T-cell (primary cell): ENCODE measurements around the gene TGFBR2. TPM values are rescaled to one million over a fixed set of nuclear protein-coding genes. Genes with fewer than 3 reads are reported as not detected.

Experiments
- ATAC-seq, 4 experiments: fragments of 200-7000 bp in 3 of 4; fragments of 150-1000 bp in 1 of 4; cut with Tn5 transposase; replicated peaks in 1 of 4; 1 replicate in 3 of 4; 2 replicates in 1 of 4; pipeline ENCODE4 v1.10.0; 2021; ENCODE audit warnings: moderate library complexity in 3 of 4, mild to moderate bottlenecking in 2 of 4, moderate number of reproducible peaks in 1 of 4
- CTCF ChIA-PET, 2 donors: fragments of 300-600 bp; sonication (Branson Sonifier 250); formaldehyde crosslinking; loops; one replicate each; lab custom pipeline; 2022; ENCODE audit warnings: antibody characterized with exemption in 2 of 2; lab: Charles Lee
- POLR2A ChIA-PET, 2 donors: fragments of 300-600 bp; sonication (Branson Sonifier 250); formaldehyde crosslinking; loops; one replicate each; lab custom pipeline; 2022; ENCODE audit warnings: antibody characterized with exemption in 2 of 2; lab: Charles Lee
- DNase-seq, 35 experiments: peaks; one replicate each; pipeline versions ENCODE4 v3.0.0 to v3.0.0-alpha.2; 2013 to 2023
- H3K27ac ChIP-seq: one replicate; pipeline ENCODE4 v1.5.1; 2013; ENCODE audit warnings: low read length
- H3K27me3 ChIP-seq, 2 experiments: replicated peaks in 1 of 2; 1 replicate in 1 of 2; 2 replicates in 1 of 2; pipeline versions ENCODE4 v1.6.1 to v1.7.0; 2013; ENCODE audit warnings: low read length in 1 of 2, mixed read lengths in 1 of 2; ENCODE audit not compliant: control insufficient read depth in 2 of 2, insufficient read depth in 2 of 2; ENCODE audit errors: extremely low read depth in 1 of 2
- H3K36me3 ChIP-seq, 2 donors: 1 replicate in 1 of 2; 2 replicates in 1 of 2; pipeline versions ENCODE4 v1.6.1 to v1.7.0; 2013; ENCODE audit warnings: low read length in 1 of 2; ENCODE audit not compliant: control insufficient read depth in 2 of 2, insufficient read depth in 1 of 2; ENCODE audit errors: extremely low read depth in 1 of 2
- H3K4me1 ChIP-seq, 2 experiments: 1 replicate in 1 of 2; 2 replicates in 1 of 2; pipeline versions ENCODE4 v1.6.1 to v1.7.0; 2013; ENCODE audit warnings: low read length in 2 of 2, mixed read lengths in 1 of 2; ENCODE audit not compliant: insufficient read depth in 2 of 2, control insufficient read depth in 1 of 2; ENCODE audit errors: extremely low read depth in 1 of 2
- H3K4me3 ChIP-seq, 2 donors: 1 replicate in 1 of 2; 2 replicates in 1 of 2; pipeline versions ENCODE4 v1.5.1 to v1.7.0; 2013; ENCODE audit warnings: mild to moderate bottlenecking in 2 of 2, low read length in 1 of 2, moderate library complexity in 1 of 2; ENCODE audit not compliant: control insufficient read depth in 1 of 2; ENCODE audit errors: extremely low read depth in 1 of 2
- H3K9me3 ChIP-seq: 2 replicates; pipeline ENCODE4 v1.7.0; 2013
- H3K27ac Mint-ChIP-seq, 2 donors: one replicate each; pipeline ENCODE4 v1.8.0; 2020 to 2021; ENCODE audit warnings: mild to moderate bottlenecking in 2 of 2, mixed read lengths in 2 of 2
- H3K27me3 Mint-ChIP-seq, 2 donors: one replicate each; pipeline ENCODE4 v1.8.0; 2021 to 2022; ENCODE audit warnings: mixed read lengths in 2 of 2
- H3K36me3 Mint-ChIP-seq: one replicate; pipeline ENCODE4 v1.8.0; 2021; ENCODE audit warnings: mixed read lengths
- H3K4me1 Mint-ChIP-seq, 3 donors: one replicate each; pipeline ENCODE4 v1.8.0; 2020 to 2022; ENCODE audit warnings: mixed read lengths in 3 of 3, mild to moderate bottlenecking in 1 of 3
- H3K4me3 Mint-ChIP-seq, 3 donors: one replicate each; pipeline ENCODE4 v1.8.0; 2020 to 2022; ENCODE audit warnings: mild to moderate bottlenecking in 3 of 3, mixed read lengths in 3 of 3, moderate library complexity in 3 of 3
- H3K9me3 Mint-ChIP-seq, 3 donors: one replicate each; pipeline ENCODE4 v1.8.0; 2020 to 2022; ENCODE audit warnings: mixed read lengths in 3 of 3
- WGBS: methylation state at CpG from one replicate; pipeline ENCODE4 v1.1.5; 2013; ENCODE audit warnings: missing lambda C conversion rate; ENCODE audit not compliant: insufficient coverage; 5-methylcytosine and 5-hydroxymethylcytosine counted together
- total RNA-seq, 35 experiments: library from RNA in 6 of 35; stranded (reverse) in 6 of 35; fragments of 120-200 nt in 1 of 35; gene quantifications; one replicate each; pipeline versions ENCODE4 v1.2.1 to v1.2.4 and lab custom pipeline; 2013 to 2026

The TGFBR2 gene
- total RNA-seq, 5 donors from 2014 or later (not counting 1 experiment from before 2014, with no cell fraction given), result 114 to 145 (median 127) TPM

GRCh38 chr3:30690199-30690598, 83.8 kb downstream of the TGFBR2 start:
- H3K9me3 Mint-ChIP-seq, result no peaks in the 10 kb centered on the region
- H3K4me3 Mint-ChIP-seq, result peak overlapping the region in 1 of 3 donors; percentile 17
- Histone ChIP-seq H3K4me1 (peaks cover 33 to 56% of the 10 kb centered on the region in 2 experiments), H3K27me3 (no peaks in the 10 kb centered on the region), H3K9me3 (no peaks in the 10 kb centered on the region), H3K4me3 (no peak overlapping the region), H3K27ac (peak overlapping the region; percentile 54), H3K36me3 (peaks cover 16 to 95% of the 10 kb centered on the region in 2 donors)
- ChIA-PET POLR2A (no interaction called here), CTCF (interaction anchor here in 1 of 2 donors (1.0 kb wide), 1 partner anchor 577 kb away, joined by 3 read pairs; no protein-coding TSS in a partner anchor)
- WGBS, result 90% methylated on average over 2 of the region's 2 CpGs
- DNase-seq (no peak), ATAC-seq (no peak)
- H3K36me3 Mint-ChIP-seq, result peaks cover 76% of the 10 kb centered on the region
- peaks cover 88 to 90% (median 90%) of the 10 kb centered on the region in 3 donors for H3K4me1 Mint-ChIP-seq
- H3K27ac Mint-ChIP-seq, result peak overlapping the region; percentile 94 to 96
- H3K27me3 Mint-ChIP-seq, result no peaks in the 10 kb centered on the region

- Histone ChIP-seq H3K27me3 (no peaks in the 10 kb centered on the region), H3K27ac (no peak overlapping the region), H3K4me1 (peaks cover 29 to 53% of the 10 kb centered on the region in 2 experiments), H3K9me3 (no peaks in the 10 kb centered on the region), H3K36me3 (peaks cover 16 to 94% of the 10 kb centered on the region in 2 donors), H3K4me3 (no peak overlapping the region)
- no peak overlapping the region for H3K4me3 Mint-ChIP-seq
- no peaks in the 10 kb centered on the region for H3K9me3 Mint-ChIP-seq
- peaks cover 76% of the 10 kb centered on the region for H3K36me3 Mint-ChIP-seq
- H3K27me3 Mint-ChIP-seq, result no peaks in the 10 kb centered on the region
- ATAC-seq, result no peak
- CTCF ChIA-PET, result interaction anchor here (0.5 to 2.3 kb wide), 8 partner anchors 10 to 849 kb away, joined by 3 to 14 read pairs (median 3); no protein-coding TSS in a partner anchor
- POLR2A ChIA-PET, result interaction anchor here (0.6 to 0.7 kb wide), 2 partner anchors 53 to 494 kb away, joined by 3 read pairs; no protein-coding TSS in a partner anchor
- peaks cover 82 to 89% (median 87%) of the 10 kb centered on the region in 3 donors for H3K4me1 Mint-ChIP-seq
- peak overlapping the region; percentile 94 to 96 for H3K27ac Mint-ChIP-seq
- DNase-seq, result no peak
- WGBS, result 92% methylated on average over 8 of the region's 10 CpGs
These were observed 85.0 kb downstream of the TGFBR2 start for GRCh38 chr3:30691249-30691880.

GRCh38 chr3:30691944-30692343, 85.5 kb downstream of the TGFBR2 start:
- Histone ChIP-seq H3K27me3 (no peaks in the 10 kb centered on the region), H3K9me3 (no peaks in the 10 kb centered on the region), H3K4me3 (no peak overlapping the region), H3K27ac (no peak overlapping the region), H3K4me1 (peaks cover 31 to 51% of the 10 kb centered on the region in 2 experiments), H3K36me3 (peaks cover 16 to 95% of the 10 kb centered on the region in 2 donors)
- no peaks in the 10 kb centered on the region for H3K27me3 Mint-ChIP-seq
- POLR2A ChIA-PET, result interaction anchor here (0.6 to 0.7 kb wide), 2 partner anchors 53 to 494 kb away, joined by 3 read pairs; no protein-coding TSS in a partner anchor
- peak overlapping the region; percentile 75 to 82 for H3K27ac Mint-ChIP-seq
- H3K36me3 Mint-ChIP-seq, result peaks cover 77% of the 10 kb centered on the region
- CTCF ChIA-PET, result interaction anchor here (0.5 to 2.8 kb wide), 9 partner anchors 10 to 848 kb away, joined by 3 to 31 read pairs (median 5); partner anchors contain the start of gene TGFBR2 (in 1 of the 2)
- 86% methylated on average over 1 of the region's 1 CpG for WGBS
- ATAC-seq (no peak), DNase-seq (no peak)
- H3K4me3 Mint-ChIP-seq, result no peak overlapping the region
- no peaks in the 10 kb centered on the region for H3K9me3 Mint-ChIP-seq
- H3K4me1 Mint-ChIP-seq, result peaks cover 80 to 89% (median 86%) of the 10 kb centered on the region in 3 donors

GRCh38 chr3:30692498-30693130, 86.2 kb downstream of the TGFBR2 start:
- CTCF ChIA-PET, result interaction anchor here (0.6 to 5.0 kb wide), 48 partner anchors 11 to 847 kb away, joined by 3 to 43 read pairs (median 4); partner anchors contain the start of gene TGFBR2 (in 1 of the 2)

GRCh38 chr3:30693470-30694120, 87.2 kb downstream of the TGFBR2 start:
- ATAC-seq, result peak; percentile 77 to 84 (median 81)
- Mint-ChIP-seq H3K9me3 (no peaks in the 10 kb centered on the region), H3K36me3 (peaks cover 75% of the 10 kb centered on the region), H3K27ac (peak overlapping the region; percentile 71 to 75), H3K4me3 (no peak overlapping the region), H3K4me1 (peaks cover 71 to 87% (median 82%) of the 10 kb centered on the region in 3 donors), H3K27me3 (no peaks in the 10 kb centered on the region)
- Histone ChIP-seq H3K4me3 (no peak overlapping the region), H3K27me3 (no peaks in the 10 kb centered on the region), H3K4me1 (peaks cover 25 to 39% of the 10 kb centered on the region in 2 experiments), H3K27ac (peak overlapping the region; percentile 20), H3K9me3 (no peaks in the 10 kb centered on the region), H3K36me3 (peaks cover 13 to 86% of the 10 kb centered on the region in 2 donors)
- DNase-seq, result peak in 30 of 35 experiments; percentile 16 to 82 (median 38)
- 0% methylated on average over 1 of the region's 2 CpGs for WGBS
- ChIA-PET CTCF (interaction anchor here (0.5 to 5.0 kb wide), 58 partner anchors 15 to 659 kb away, joined by 3 to 43 read pairs (median 4); partner anchors contain the start of gene TGFBR2 (in 1 of the 2)), POLR2A (interaction anchor here (0.5 to 0.9 kb wide), 6 partner anchors 45 to 438 kb away, joined by 3 to 4 read pairs (median 3); no protein-coding TSS in a partner anchor)

More at GRCh38 chr3:30692498-30693130, 86.2 kb downstream of the TGFBR2 start:
- ATAC-seq (no peak), DNase-seq (no peak)
- Histone ChIP-seq H3K27ac (peak overlapping the region; percentile 20), H3K4me3 (no peak overlapping the region), H3K27me3 (no peaks in the 10 kb centered on the region), H3K36me3 (peaks cover 16 to 91% of the 10 kb centered on the region in 2 donors), H3K4me1 (peaks cover 31 to 48% of the 10 kb centered on the region in 2 experiments), H3K9me3 (no peaks in the 10 kb centered on the region)
- WGBS, result 91% methylated on average over 1 of the region's 3 CpGs
- H3K36me3 Mint-ChIP-seq, result peaks cover 76% of the 10 kb centered on the region
- H3K27ac Mint-ChIP-seq, result peak overlapping the region; percentile 75 to 82
- no peak overlapping the region for H3K4me3 Mint-ChIP-seq
- no peaks in the 10 kb centered on the region for H3K27me3 Mint-ChIP-seq
- no peaks in the 10 kb centered on the region for H3K9me3 Mint-ChIP-seq
- POLR2A ChIA-PET, result interaction anchor here in 1 of 2 donors (0.7 to 0.9 kb wide), 2 partner anchors 79 to 372 kb away, joined by 3 read pairs; no protein-coding TSS in a partner anchor
- H3K4me1 Mint-ChIP-seq, result peaks cover 79 to 89% (median 86%) of the 10 kb centered on the region in 3 donors
